Measurements from ENCODE around the gene CAPN9.

The CAPN9 gene

GRCh38 chr1:230768903-230769570 is 21.8 kb downstream of the CAPN9 start:
- TF ChIP-seq CTCF (conservative IDR thresholded peaks at IDR 0.05; ENCODE audit: control insufficient read depth, insufficient read depth, low read depth, low read length): no peak
- no peak overlapping the region for H3K4me3 ChIP-seq (ENCODE audit: control insufficient read depth, low read depth, low read length)
- DNase-seq (ENCODE audit: low read depth): peak; percentile 35

- DNase-seq (ENCODE audit: low read depth): no peak
- no peak overlapping the region for H3K4me3 ChIP-seq (ENCODE audit: control insufficient read depth, low read depth, low read length)
- TF ChIP-seq CTCF (conservative IDR thresholded peaks at IDR 0.05; ENCODE audit: control insufficient read depth, insufficient read depth, low read depth, low read length): no peak
Observed at GRCh38 chr1:230770317-230770716, 23.1 kb downstream of the CAPN9 start.

- DNase-seq (ENCODE audit: low read depth): no peak
- no peak for TF ChIP-seq CTCF (conservative IDR thresholded peaks at IDR 0.05; ENCODE audit: control insufficient read depth, insufficient read depth, low read depth, low read length)
- H3K4me3 ChIP-seq (ENCODE audit: control insufficient read depth, low read depth, low read length): no peak overlapping the region
Observed at GRCh38 chr1:230771773-230772354, 24.7 kb downstream of the CAPN9 start.

- H3K4me3 ChIP-seq (ENCODE audit: control insufficient read depth, low read depth, low read length): no peak overlapping the region
- peak; percentile 75 for TF ChIP-seq CTCF (conservative IDR thresholded peaks at IDR 0.05; ENCODE audit: control insufficient read depth, insufficient read depth, low read depth, low read length)
- DNase-seq (ENCODE audit: low read depth): peak; percentile 68
Observed at GRCh38 chr1:230772457-230773395, 25.5 kb downstream of the CAPN9 start.

- H3K4me3 ChIP-seq (ENCODE audit: control insufficient read depth, low read depth, low read length): no peak overlapping the region
- DNase-seq (ENCODE audit: low read depth): no peak
- no peak for TF ChIP-seq CTCF (conservative IDR thresholded peaks at IDR 0.05; ENCODE audit: control insufficient read depth, insufficient read depth, low read depth, low read length)
Observed at GRCh38 chr1:230773396-230774033, 26.3 kb downstream of the CAPN9 start.

- DNase-seq (ENCODE audit: low read depth): peak; percentile 49
- no peak for TF ChIP-seq CTCF (conservative IDR thresholded peaks at IDR 0.05; ENCODE audit: control insufficient read depth, insufficient read depth, low read depth, low read length)
- H3K4me3 ChIP-seq (ENCODE audit: control insufficient read depth, low read depth, low read length): no peak overlapping the region
Observed at GRCh38 chr1:230778916-230779590, 31.9 kb downstream of the CAPN9 start.
